ENCODE data around the gene TYROBP. TPM values are rescaled to one million over a fixed set of nuclear protein-coding genes. Genes with fewer than 3 reads are reported as not detected.
"Not testable (repeated sequence)": the region's sequence is repeated elsewhere in the genome, so short reads cannot be mapped to it uniquely, and the experiment has no call there.

Gene TYROBP
- 10 to 100 TPM in 1 of 2 donors, 1 to 10 TPM in 1; 8.2 to 41.3 TPM for total RNA-seq
- long read RNA-seq, partial matches to known transcripts = 1 of 6 reads
- long read RNA-seq, other reads (novel, unspliced or antisense) = 0 of 6 reads

DNA sequence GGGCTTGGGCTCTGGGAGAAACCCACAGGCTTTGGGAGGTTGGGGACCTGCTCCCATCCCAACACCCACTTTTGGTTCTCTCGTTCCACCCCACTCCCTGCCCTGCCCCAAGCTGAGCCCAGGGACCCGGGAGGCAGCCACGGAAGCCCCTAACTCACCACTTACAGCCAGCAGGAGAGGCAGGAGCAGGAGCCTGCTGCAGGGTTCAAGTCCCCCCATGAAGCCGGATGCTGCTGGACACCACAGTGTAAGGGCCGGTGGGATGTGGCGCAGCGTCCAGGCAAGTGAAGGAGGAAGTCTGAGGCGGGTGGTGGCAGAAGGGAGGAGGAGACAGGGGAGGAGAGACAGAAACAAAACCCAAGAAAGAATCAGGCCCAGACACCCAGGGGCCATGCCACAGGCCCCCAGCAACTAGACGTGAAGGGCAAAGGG is at the start of gene TYROBP:
Gene TYROBP, minus strand, starts transcription at position 286 of the 432 bp plus-strand sequence. Its CDS starts 67 bp downstream, at position 219.
- intact Hi-C loops (cut with DNase I, micrococcal nuclease) = no loop called here
- ATAC-seq = no peak
- DNase-seq = peak; percentile 40 to 42

DNA sequence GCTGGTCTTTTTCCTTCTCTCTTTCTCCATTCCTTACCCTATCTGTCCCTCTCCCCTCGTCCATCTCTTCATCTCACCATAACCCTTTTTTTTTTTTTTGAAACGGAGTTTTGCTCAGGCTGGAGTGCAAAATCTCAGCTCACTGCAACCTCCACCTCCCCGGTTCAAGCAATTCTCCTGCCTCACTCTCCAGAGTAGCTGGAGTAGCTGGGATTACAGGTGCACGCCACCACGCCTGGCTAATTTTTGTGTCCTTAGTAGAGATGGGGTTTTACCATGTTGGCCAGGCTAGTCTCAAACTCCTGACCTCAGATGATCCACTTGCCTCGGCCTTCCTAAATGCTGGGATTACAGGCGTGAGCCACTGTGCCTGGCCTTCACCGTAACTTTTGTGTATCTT is 49.3 kb upstream of the TYROBP start:
- DNase-seq; ATAC-seq; intact Hi-C loops (cut with DNase I, micrococcal nuclease): not testable (repeated sequence)

GRCh38 chr19:35955881-35956634 is 48.0 kb upstream of the TYROBP start:
- no peak for ATAC-seq
- no peak for DNase-seq
- intact Hi-C loops (cut with DNase I, micrococcal nuclease) = no loop called here

DNA sequence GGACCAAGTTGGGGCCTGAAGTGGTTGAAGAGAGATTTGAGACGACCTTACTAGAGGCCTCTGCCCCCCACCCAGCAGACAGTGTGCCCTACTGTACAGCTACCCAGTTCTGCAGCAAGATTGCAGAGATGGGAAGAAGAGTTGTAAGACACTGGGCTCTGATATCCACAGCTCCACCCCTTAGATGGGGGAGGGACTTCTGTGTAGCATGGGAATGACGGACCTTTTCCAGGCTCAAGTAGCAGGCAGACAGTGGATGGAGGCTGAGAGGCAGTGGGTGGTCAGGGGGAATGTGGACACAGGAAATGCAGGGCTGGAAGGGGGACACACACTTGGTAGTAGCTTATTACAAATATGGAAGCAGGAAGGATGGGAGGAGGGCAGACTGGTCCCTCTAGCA is 41.0 kb upstream of the TYROBP start:
- intact Hi-C loops (cut with DNase I, micrococcal nuclease) = no loop called here

DNA sequence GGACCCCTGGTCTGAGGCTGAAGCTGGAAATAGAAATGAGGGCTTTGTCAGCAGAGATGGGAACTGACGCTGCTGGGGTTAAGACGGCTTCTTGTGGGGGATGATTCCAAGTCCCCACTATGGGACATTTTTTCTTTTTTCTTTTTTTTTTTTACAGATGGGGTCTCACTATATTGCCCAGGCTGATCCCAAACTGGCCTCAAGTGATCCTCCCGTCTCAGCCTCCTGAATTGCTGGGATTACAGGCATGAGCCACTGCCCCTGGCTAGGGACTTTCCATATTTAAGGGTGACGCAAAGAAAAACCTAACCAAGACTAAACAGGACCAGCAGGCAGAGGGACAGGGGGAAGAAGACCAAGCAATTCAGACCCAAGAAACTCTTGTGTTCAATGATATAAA is 38.1 kb upstream of the TYROBP start:
- ATAC-seq (no peak), DNase-seq (no peak)
- intact Hi-C loops (cut with DNase I, micrococcal nuclease) = no loop called here

More for the DNA sequence above, 41.0 kb upstream of the TYROBP start:
- DNase-seq (no peak), ATAC-seq (no peak)

- intact Hi-C loops (cut with DNase I, micrococcal nuclease) = no loop called here
- DNase-seq (no peak), ATAC-seq (no peak)
Measured at GRCh38 chr19:35945121-35945790, 37.2 kb upstream of the TYROBP start.

GRCh38 chr19:35944556-35944955 is 36.5 kb upstream of the TYROBP start:
- no peak for DNase-seq
- no peak for ATAC-seq
- intact Hi-C loops (cut with DNase I, micrococcal nuclease) = no loop called here

DNA sequence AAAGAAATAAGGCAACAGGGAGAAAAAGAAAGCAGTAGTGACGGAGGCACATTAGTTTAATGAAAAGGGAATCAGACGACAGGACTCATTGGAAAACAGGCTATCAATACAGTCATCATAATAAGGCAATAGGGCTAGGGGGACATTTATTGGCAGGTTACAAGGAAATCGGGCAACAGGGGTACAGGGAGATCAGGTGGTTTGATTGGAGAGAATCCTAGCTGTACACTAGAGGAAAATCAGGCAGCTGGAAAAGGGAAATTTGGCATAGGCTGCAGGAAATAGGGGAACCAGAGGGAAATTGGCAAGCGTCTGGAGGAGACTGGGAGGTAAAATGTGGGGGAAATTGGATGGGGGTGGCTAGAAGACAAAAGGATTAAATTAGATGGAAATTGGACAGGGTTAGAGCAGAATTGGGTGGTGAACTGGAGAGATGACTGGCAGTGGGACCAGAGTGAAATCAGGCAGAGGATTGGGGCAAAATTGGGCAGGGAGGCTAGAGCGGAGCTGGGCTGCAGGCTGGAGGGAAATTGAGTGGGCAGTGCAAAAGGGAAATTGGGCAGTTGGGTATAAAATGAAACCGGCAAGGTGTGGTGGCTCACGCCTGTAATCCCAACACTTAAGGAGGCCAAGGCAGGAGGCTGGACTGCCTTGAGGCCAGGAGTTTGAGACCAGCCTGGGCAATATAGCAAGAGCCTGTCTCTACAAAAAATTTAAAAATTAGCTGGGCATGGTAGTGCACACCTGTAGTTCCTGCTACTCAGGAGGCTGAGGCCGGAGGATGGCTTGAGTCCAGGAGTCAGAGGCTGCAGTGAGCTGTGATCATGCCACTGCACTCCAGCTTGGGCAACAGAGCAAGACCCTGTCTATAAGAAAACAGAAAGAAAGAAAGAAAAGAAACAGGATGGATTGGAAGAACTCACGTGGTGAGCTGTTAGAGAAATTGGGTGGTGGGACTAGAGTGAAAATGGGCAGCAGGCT is 35.5 kb upstream of the TYROBP start:
- intact Hi-C loops (cut with DNase I, micrococcal nuclease) = no loop called here
- ATAC-seq = no peak
- DNase-seq = no peak

- DNase-seq (no peak), ATAC-seq (no peak)
- intact Hi-C loops (cut with DNase I, micrococcal nuclease) = no loop called here
Measured at GRCh38 chr19:35942235-35942634, 34.1 kb upstream of the TYROBP start.

GRCh38 chr19:35940839-35941238 is 32.7 kb upstream of the TYROBP start:
- DNase-seq (no peak), ATAC-seq (no peak)
- intact Hi-C loops (cut with DNase I, micrococcal nuclease) = no loop called here

DNA sequence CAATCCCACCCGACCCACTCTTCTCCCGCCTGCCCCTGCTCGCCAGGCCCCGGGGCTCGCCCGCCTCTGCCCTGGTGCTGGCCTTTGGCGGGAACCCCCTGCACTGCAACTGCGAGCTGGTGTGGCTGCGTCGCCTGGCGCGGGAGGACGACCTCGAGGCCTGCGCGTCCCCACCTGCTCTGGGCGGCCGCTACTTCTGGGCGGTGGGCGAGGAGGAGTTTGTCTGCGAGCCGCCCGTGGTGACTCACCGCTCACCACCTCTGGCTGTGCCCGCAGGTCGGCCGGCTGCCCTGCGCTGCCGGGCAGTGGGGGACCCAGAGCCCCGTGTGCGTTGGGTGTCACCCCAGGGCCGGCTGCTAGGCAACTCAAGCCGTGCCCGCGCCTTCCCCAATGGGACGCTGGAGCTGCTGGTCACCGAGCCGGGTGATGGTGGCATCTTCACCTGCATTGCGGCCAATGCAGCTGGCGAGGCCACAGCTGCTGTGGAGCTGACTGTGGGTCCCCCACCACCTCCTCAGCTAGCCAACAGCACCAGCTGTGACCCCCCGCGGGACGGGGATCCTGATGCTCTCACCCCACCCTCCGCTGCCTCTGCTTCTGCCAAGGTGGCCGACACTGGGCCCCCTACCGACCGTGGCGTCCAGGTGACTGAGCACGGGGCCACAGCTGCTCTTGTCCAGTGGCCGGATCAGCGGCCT is 32.1 kb upstream of the TYROBP start:
- ATAC-seq (no peak), DNase-seq (no peak)
- intact Hi-C loops (cut with DNase I, micrococcal nuclease) = no loop called here

DNA sequence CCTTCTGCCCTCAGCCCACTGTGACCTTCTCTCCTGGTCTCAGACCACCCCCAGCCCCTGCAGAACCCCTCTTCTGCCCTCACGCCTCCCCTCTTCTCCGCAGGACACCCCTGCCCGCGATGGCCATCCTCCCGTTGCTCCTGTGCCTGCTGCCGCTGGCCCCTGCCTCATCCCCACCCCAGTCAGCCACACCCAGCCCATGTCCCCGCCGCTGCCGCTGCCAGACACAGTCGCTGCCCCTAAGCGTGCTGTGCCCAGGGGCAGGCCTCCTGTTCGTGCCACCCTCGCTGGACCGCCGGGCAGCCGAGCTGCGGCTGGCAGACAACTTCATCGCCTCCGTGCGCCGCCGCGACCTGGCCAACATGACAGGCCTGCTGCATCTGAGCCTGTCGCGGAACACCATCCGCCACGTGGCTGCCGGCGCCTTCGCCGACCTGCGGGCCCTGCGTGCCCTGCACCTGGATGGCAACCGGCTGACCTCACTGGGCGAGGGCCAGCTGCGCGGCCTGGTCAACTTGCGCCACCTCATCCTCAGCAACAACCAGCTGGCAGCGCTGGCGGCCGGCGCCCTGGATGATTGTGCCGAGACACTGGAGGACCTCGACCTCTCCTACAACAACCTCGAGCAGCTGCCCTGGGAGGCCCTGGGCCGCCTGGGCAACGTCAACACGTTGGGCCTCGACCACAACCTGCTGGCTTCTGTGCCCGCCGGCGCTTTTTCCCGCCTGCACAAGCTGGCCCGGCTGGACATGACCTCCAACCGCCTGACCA is 31.4 kb upstream of the TYROBP start:
- ATAC-seq = no peak
- no peak for DNase-seq
- intact Hi-C loops (cut with DNase I, micrococcal nuclease) = no loop called here

- ATAC-seq = no peak
- DNase-seq = no peak
- intact Hi-C loops (cut with DNase I, micrococcal nuclease) = no loop called here
Measured at GRCh38 chr19:35938282-35939224, 30.5 kb upstream of the TYROBP start.

- no peak for DNase-seq
Measured at GRCh38 chr19:35937345-35938281, 29.5 kb upstream of the TYROBP start.

GRCh38 chr19:35936738-35937268 is 28.7 kb upstream of the TYROBP start:
- DNase-seq (no peak), ATAC-seq (no peak)
- intact Hi-C loops (cut with DNase I, micrococcal nuclease) = no loop called here

More at GRCh38 chr19:35937345-35938281, 29.5 kb upstream of the TYROBP start:
- ATAC-seq = peak; percentile 37
- intact Hi-C loops (cut with DNase I, micrococcal nuclease) = no loop called here

Data from left colon (tissue), 2 donors.